ENCODE data around the gene GTF2F1.
"Not testable (repeated sequence)": the region's sequence is repeated elsewhere in the genome, so short reads cannot be mapped to it uniquely, and the experiment has no call there.

GTF2F1 gene

DNA sequence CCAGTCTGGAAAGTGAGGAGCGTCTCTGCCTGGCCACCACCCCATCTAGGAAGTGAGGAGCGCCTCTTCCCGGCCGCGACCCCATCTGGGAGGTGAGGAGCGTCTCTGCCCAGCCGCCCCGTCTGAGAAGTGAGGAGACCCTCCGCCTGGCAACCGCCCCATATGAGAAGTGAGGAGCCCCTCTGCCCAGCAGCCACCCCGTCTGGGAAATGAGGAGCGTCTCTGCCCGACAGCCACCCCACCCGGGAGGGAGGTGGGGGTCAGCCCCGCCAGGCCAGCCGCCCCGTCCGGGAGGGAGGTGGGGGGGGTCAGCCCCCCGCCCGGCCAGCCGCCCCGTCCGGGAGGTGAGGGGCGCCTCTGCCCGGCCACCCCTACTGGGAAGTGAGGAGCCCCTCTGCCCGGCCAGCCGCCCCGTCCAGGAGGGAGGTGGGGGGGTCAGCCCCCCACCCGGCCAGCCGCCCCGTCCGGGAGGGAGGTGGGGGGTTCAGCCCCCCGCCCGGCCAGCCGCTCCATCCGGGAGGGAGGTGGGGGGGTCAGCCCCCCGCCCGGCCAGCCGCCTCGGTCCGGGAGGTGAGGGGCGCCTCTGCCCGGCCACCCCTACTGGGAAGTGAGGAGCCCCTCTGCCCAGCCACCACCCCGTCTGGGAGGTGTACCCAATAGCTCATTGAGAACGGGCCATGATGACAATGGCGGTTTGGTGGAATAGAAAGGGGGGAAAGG is 37.5 kb downstream of the GTF2F1 start:
- not testable (repeated sequence) for DNase-seq

DNA sequence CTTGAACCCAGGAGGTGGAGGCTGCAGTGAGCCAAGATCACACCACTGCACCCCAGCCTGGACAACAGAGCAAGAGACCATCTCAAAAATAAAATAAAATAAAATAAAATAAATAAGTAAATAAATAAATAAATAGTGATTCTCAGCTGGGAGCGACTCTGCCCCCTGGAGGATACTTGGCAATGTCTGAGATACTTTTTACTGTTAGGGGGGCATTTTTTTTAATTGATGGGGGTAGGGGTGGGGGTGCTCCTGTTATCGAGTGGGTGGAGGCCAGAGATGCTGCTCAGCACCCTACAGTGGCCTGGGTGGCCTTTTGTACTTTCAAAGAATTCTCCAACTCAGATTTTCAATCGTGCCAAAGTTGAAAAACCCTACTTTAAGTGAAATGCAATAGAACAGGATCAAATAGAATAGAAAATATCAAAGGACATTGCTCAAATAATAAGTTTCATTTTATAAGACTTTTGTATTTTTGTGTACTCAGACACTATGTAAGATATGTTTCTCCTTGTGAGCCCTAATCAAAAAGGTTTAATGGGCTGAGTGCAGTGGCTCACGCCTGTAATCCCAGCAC is 38.8 kb downstream of the GTF2F1 start:
- no peak for DNase-seq

DNA sequence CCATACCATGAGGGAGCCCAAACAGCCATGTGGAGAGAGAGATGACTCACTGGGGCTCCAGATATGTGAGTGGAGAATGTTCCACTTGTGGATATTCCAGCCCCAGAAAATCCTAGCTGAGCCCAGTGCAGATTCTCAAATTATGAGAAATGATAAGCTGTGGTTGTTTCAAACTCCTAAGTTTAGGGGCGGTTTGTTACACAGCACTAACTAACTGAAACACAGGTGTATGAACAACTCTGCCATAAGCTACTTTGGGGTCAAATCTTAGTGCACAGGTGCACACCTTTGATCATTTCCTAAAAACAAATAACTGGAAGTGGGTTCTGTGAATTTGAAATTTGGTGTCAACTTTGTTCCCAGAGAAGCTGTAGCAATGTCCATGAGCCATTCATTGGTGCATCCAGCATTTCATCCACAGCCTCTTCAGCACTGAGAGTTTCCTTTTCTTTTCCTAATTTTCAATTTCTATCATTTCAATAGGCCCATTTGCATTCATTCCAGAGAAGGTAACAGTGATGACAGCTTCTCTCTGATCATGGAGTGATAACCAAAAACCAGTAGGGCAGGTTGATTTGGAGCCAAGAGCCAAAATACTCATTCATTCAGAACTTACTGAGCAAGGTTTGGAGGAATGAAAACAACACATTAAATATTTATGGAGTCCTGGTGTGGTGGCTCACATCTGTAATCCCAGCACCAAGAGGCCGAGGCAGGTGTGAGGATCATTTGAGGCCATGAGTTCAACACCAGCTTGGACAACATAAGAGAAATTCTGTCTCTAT is 40.4 kb downstream of the GTF2F1 start:
- DNase-seq = no peak

DNA sequence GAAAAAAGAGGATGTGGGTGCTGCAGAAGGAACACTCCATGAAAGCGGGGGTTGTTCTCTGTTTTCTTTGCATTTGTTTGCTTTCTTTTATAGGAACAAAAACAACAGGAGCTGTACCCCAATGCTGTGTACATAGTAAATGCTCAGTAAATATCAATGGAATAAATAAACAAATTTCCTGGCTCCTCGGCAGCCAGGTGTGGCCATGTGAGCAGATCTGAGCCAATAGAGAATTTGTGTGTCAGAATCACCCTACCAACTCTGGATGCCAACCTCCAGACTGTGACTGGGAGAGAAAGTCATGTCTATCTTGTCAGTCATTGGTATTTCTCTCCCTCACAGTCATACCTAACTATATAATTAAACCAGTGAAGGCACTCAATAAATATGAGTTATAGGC is 42.3 kb downstream of the GTF2F1 start:
- no peak for DNase-seq

DNA sequence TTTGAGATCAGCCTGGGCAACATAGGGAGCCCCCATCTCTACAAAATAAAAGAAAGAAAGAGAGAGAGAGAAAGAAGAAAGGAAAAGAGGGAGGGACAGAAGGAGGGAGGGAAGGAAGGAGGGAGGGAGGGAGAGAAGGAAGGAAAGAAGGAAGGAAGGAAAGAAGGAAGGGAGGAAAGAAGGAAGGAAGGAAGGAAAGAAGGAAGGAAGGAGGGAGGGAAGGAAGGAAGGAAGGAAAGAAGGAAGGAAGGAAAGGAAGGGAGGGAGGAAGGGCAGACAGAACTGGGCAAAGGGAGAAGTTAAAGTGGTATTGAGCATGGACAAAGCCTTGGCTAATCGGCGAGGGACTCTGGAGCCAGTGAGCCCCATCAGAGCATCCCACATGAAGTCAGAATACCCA is 43.7 kb downstream of the GTF2F1 start:
- DNase-seq = not testable (repeated sequence)

DNA sequence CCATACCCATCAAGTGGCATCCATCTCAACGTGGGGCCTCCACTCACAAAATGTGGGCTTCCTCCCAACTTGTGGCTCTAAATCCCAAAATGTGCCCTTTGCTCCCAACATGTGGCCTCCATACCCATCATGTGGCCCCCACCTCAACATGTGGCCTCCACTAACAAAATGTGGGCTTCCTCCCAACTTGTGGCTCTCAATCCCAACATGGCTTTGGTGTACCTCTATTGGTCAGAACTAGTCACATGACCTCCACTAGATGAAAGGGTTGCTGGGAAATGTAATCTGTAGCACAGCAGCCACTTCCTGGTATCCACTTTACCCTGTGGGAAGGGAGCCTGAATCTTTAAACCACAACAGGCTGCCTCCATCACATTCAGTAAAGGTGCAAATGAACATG is 49.5 kb downstream of the GTF2F1 start:
- no peak for DNase-seq

DNA sequence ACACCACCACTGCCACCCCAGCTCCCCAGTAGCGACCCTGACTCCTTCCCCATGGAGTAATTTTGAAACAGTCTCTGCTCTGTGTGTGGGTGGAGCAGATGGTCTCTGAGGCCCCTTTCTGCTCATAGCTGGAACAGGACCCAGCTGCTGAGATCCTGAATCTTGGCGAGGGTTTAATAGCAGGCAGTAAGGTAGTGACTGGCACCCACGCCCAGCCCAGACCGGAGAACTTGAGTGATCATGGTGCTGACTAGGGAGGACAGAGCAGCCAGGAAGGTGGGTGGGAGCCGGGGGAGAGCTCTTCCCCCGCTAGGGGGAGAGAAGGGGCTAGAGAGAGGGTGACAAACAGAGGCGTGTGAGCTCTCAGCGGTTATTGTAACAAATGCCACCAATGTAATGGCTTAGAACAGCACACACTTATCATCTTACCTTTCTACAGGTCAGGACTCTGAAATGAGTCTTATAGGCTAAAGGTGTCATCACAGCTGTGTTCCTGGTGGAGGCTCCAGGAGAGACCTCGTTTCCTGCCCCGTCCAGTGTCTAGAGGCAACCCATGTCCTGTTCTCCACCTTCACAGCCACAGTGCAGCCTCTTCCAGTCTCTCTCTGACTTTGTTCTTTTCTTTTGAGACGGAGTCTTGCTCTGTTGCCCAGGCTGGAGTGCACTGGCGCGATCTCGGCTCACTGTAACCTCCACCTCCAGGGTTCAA is 52.3 kb downstream of the GTF2F1 start:
- no peak for DNase-seq

DNA sequence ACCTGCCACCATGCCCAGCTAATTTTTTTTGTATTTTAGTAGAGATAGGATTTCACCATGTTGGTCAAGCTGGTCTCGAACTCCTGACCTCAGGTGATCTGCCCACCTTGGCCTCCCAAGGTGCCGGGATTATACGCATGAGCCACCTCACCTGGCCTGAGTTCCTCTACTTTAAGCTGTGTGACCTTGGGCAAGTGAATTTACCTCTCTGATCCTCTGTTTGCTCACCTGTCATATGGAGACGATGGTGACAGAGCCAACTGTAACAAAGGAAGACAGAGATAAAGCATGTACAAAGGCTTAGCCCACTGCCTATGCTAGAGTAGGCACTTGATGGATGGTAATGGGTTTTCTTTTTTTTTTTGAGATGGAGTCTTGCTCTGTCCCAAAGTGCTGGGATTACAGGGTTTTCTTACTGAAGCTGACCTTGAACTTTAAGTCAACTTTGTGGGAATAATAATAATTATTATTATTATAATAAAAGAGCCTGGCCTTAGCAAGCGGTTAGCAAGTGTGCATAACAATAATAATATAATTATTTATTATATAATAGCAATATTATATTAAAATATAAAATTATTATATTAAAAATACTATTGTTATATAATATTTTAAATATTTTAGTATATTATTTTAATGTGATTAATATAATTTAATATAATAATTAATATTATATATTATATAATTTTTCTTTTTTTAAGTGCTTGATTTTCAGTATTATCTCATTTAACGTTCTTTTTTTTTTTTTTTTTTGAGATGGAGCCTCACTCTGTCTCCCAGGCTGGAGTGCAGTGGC is 58.3 kb downstream of the GTF2F1 start:
- DNase-seq = no peak

DNA sequence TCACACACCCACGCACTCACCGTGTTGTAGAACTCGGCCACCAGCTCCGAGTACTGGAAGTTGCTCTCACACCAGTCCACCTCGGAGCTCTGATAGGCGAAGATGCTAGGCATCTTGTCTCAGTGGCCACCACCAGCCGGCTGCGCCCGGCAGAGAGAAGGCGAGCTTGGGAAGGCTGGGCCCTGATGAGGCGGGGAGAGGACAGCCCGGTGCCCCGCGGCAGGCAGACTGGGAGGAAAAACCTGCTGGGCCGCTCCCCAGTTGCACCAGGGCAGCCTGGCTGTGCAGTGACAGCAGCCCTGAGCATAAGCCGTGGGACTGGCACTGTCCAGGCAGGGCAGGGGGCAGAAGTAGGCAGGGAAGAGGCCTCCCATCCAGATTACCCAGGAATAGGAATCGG is 59.5 kb downstream of the GTF2F1 start, which contains the start of gene ACER1:
Gene ACER1 (minus strand): TSS at position 174 of the 400 bp plus-strand sequence. CDS start 61 bp downstream, at position 113.
- no peak for DNase-seq
